Ishikawa (cell line): Measurements from ENCODE around the gene ARHGAP26.

Experiments used
- EGR1 ChIP-seq: IDR thresholded peaks from 2 replicates; pipeline ENCODE4 v1.6.1; 2012
- EP300 ChIP-seq: IDR thresholded peaks from 2 replicates; pipeline ENCODE4 v1.6.1; 2012; ENCODE audit warnings: borderline replicate concordance
- FOXM1 ChIP-seq: IDR thresholded peaks from 2 replicates; pipeline ENCODE4 v1.6.1; 2012; ENCODE audit warnings: low read depth, borderline replicate concordance
- MAX ChIP-seq: IDR thresholded peaks from 2 replicates; pipeline ENCODE4 v1.6.1; 2012
- NFIC ChIP-seq: IDR thresholded peaks from 2 replicates; pipeline ENCODE4 v1.6.1; 2012
- RAD21 ChIP-seq: IDR thresholded peaks from 2 replicates; pipeline ENCODE4 v1.6.1; 2012; ENCODE audit warnings: low read depth
- REST ChIP-seq: IDR thresholded peaks from 2 replicates; pipeline ENCODE4 v1.6.1; 2012; ENCODE audit warnings: low read depth, mild to moderate bottlenecking
- TAF1 ChIP-seq: IDR thresholded peaks from 2 replicates; pipeline ENCODE4 v1.6.1; 2012; ENCODE audit warnings: low read depth, mild to moderate bottlenecking
- TCF12 ChIP-seq: IDR thresholded peaks from 2 replicates; pipeline ENCODE4 v1.6.1; 2012; ENCODE audit warnings: low read depth
- TEAD4 ChIP-seq: IDR thresholded peaks from 2 replicates; pipeline ENCODE4 v1.6.1; 2012
- YY1 ChIP-seq: IDR thresholded peaks from 2 replicates; pipeline ENCODE4 v1.6.1; 2012; ENCODE audit warnings: low read depth
- ZBTB7A ChIP-seq: IDR thresholded peaks from 2 replicates; pipeline ENCODE4 v1.6.1; 2012; ENCODE audit warnings: low read depth

DNA sequence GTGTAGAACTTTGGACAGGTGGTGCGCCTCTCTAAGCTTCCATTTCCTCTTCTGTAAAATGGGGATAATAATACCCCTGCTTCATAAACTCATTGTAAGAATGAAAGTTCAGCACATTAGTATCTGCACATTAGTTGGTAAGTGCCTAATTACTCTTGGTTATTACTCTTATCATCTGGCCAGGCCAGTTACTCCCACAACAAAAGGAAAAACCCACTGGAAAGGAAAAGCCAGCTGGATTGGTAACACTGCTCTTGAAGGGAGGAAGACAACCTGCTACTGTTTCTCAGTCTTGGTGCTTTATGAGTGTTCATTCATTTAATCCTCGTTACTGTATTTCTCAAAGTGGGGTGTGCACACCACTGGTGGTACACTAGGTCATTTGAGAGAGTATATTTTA, 251.4 kb downstream of the ARHGAP26 start:
- TF ChIP-seq EP300, result no peak
- TF ChIP-seq ZBTB7A, result no peak
- no peak for TF ChIP-seq MAX
- no peak for TF ChIP-seq TCF12
- TF ChIP-seq TEAD4, result no peak
- TF ChIP-seq NFIC, result no peak
- no peak for TF ChIP-seq REST
- TF ChIP-seq YY1, result no peak
- no peak for TF ChIP-seq EGR1
- TF ChIP-seq FOXM1, result no peak
- no peak for TF ChIP-seq TAF1
- TF ChIP-seq RAD21, result no peak
